K562 (cell line): ENCODE results near the gene DDAH2. TPM values are rescaled to one million over a fixed set of nuclear protein-coding genes. Genes with fewer than 3 reads are reported as not detected.

Experiments used
- ELF4 ChIP-seq: fragments of 450-650 bp; formaldehyde crosslinking; IDR thresholded peaks from 2 replicates; pipeline ENCODE4 v1.4.0; 2022; ENCODE audit warnings: missing genetic modification characterization
- GATAD2B ChIP-seq: fragments of 450-650 bp; IDR thresholded peaks from 2 replicates; pipeline ENCODE4 v1.6.1; 2017; ENCODE audit warnings: mild to moderate bottlenecking, borderline replicate concordance
- MAFK ChIP-seq: IDR thresholded peaks from 2 replicates; pipeline ENCODE4 v1.6.1; 2011; ENCODE audit warnings: low read length, improper control_type of control experiment
- NCOA1 ChIP-seq: fragments of 450-650 bp; IDR thresholded peaks from 2 replicates; pipeline ENCODE4 v1.6.1; 2016; ENCODE audit warnings: low read depth
- YY1 ChIP-seq, 3 experiments: IDR thresholded peaks; 2 replicates each; pipeline ENCODE4 v1.6.1; 2011; ENCODE audit warnings: low read length in 2 of 3, mild to moderate bottlenecking in 2 of 3, moderate library complexity in 2 of 3, borderline replicate concordance in 1 of 3, control low read depth in 1 of 3, low read depth in 1 of 3; ENCODE audit not compliant: insufficient read depth in 3 of 3, insufficient replicate concordance in 2 of 3, control insufficient read depth in 1 of 3, insufficient read length in 1 of 3; ENCODE audit errors: extremely low read depth in 1 of 3
- ZNF592 ChIP-seq: fragments of 450-650 bp; IDR thresholded peaks from 2 replicates; pipeline ENCODE4 v1.6.1; 2017; ENCODE audit warnings: antibody characterized with exemption, mild to moderate bottlenecking
- polyA plus RNA-seq, 8 experiments: library from polyadenylated mRNA; depleted of rRNA in 4 of 8; stranded (reverse) in 5 of 8; unstranded in 3 of 8; fragments of >200 nt; fragmentation: Nextera tagmentation in 2 of 8; fragmentation: Illumina TruSeq in 1 of 8; extraction: Ambion mirVana in 2 of 8; extraction: Trizol in 1 of 8; gene quantifications; 2 replicates each; pipeline versions ENCODE4 v1.2.1 to v1.2.3, GENCODE V29; 2011 to 2014; ENCODE audit warnings: inconsistent platforms in 1 of 8, missing spikeins in 1 of 8
- total RNA-seq, 7 experiments: library from RNA; depleted of rRNA in 6 of 7; stranded (reverse); fragments of >200 nt in 6 of 7; fragmentation: Illumina TruSeq in 2 of 7; extraction: Trizol in 2 of 7; gene quantifications; 2 replicates each; pipeline versions ENCODE4 v1.2.1 to v1.2.3, GENCODE V29; 2011 to 2021; ENCODE audit warnings: low replicate concordance in 1 of 7
- TF ChIP-seq, protein P1 (sequence below), 2 experiments: fragments of 450-650 bp in 1 of 2; sonication (generic) in 1 of 2; formaldehyde crosslinking in 1 of 2; IDR thresholded peaks; 2 replicates each; pipeline versions ENCODE4 v1.7.1 to v1.9.0; 2016 to 2022; ENCODE audit warnings: inconsistent platforms in 1 of 2, mild to moderate bottlenecking in 1 of 2, missing genetic modification reagents in 1 of 2
- TF ChIP-seq, protein P2 (sequence below): fragments of 450-650 bp; formaldehyde crosslinking; IDR thresholded peaks from 2 replicates; pipeline ENCODE4 v1.4.0; 2022; ENCODE audit warnings: missing genetic modification characterization

Gene DDAH2
- total and polyA plus RNA-seq, 9 of the 15 experiments (the other 6 are each of a cell fraction or from before 2014, with no cell fraction given) = 1.8 to 45.4 (median 21.4) TPM

DNA sequence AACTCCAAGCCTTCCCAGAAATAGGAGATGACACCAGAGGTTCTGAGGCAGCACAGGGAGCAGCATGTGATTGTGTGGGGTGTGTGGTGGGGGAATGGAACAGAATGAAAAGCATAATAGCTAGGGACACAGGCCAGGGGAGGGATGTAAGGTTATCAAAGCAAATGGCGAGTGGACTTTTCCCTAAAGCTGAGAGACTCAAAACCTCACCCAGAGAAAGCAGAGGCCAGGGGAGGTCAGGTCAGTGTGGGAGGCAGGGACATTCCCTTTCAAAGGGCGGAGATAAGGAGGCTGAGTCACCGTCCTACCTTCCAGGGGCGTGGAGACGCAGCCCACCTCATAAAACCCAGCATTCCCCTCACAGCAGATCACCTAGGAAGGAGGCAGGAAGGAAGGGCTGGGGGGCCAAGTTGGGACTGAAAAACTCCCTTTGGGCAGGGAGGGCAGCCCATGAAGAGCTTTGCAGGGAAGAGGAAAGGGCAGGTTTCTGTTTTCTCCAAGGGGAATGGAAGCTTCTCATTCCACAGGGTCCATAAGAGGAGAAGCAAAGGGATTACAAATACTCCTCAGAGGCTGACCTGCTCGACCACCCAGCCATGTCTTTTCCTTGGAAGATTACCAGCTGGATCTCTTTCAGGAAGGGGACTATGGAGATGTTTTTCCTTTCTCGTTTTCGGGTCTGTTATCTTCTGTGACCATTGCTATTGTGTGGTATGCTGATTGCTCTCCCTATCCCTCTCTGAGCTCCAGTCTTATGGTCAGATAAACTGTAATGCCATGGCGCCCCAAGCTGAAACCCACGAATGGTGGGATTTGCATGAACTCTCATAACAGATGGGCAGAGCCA lies 38.6 kb downstream of the DDAH2 start (continued):
- TF ChIP-seq ELF4 (CRISPR knock-in tag) (peak; percentile 89), GATAD2B (peak; percentile 8; the same call in 1 of the 2 replicates), MAFK (peak; percentile 55; the same call in 1 of the 2 replicates), YY1 (IDR thresholded peaks at IDR 0.05; ENCODE audit: borderline replicate concordance in 1 of 3, control insufficient read depth in 1 of 3, extremely low read depth in 1 of 3, insufficient read depth in 3 of 3, insufficient read length in 1 of 3, insufficient replicate concordance in 2 of 3, low read depth in 1 of 3, low read length in 2 of 3) (peak in 1 of 3 experiments; percentile 65), ZNF592 (peak; percentile 80), NCOA1 (peak; percentile 89)
- TF ChIP-seq, protein P1, sequence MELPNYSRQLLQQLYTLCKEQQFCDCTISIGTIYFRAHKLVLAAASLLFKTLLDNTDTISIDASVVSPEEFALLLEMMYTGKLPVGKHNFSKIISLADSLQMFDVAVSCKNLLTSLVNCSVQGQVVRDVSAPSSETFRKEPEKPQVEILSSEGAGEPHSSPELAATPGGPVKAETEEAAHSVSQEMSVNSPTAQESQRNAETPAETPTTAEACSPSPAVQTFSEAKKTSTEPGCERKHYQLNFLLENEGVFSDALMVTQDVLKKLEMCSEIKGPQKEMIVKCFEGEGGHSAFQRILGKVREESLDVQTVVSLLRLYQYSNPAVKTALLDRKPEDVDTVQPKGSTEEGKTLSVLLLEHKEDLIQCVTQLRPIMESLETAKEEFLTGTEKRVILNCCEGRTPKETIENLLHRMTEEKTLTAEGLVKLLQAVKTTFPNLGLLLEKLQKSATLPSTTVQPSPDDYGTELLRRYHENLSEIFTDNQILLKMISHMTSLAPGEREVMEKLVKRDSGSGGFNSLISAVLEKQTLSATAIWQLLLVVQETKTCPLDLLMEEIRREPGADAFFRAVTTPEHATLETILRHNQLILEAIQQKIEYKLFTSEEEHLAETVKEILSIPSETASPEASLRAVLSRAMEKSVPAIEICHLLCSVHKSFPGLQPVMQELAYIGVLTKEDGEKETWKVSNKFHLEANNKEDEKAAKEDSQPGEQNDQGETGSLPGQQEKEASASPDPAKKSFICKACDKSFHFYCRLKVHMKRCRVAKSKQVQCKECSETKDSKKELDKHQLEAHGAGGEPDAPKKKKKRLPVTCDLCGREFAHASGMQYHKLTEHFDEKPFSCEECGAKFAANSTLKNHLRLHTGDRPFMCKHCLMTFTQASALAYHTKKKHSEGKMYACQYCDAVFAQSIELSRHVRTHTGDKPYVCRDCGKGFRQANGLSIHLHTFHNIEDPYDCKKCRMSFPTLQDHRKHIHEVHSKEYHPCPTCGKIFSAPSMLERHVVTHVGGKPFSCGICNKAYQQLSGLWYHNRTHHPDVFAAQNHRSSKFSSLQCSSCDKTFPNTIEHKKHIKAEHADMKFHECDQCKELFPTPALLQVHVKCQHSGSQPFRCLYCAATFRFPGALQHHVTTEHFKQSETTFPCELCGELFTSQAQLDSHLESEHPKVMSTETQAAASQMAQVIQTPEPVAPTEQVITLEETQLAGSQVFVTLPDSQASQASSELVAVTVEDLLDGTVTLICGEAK (IDR thresholded peaks at IDR 0.05) = peak; percentile 34; the same call in 1 of the 2 replicates
- TF ChIP-seq, protein P1 (CRISPR knock-in tag; IDR thresholded peaks at IDR 0.05) = no peak
- TF ChIP-seq, protein P2, sequence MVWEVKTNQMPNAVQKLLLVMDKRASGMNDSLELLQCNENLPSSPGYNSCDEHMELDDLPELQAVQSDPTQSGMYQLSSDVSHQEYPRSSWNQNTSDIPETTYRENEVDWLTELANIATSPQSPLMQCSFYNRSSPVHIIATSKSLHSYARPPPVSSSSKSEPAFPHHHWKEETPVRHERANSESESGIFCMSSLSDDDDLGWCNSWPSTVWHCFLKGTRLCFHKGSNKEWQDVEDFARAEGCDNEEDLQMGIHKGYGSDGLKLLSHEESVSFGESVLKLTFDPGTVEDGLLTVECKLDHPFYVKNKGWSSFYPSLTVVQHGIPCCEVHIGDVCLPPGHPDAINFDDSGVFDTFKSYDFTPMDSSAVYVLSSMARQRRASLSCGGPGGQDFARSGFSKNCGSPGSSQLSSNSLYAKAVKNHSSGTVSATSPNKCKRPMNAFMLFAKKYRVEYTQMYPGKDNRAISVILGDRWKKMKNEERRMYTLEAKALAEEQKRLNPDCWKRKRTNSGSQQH (CRISPR knock-in tag) = peak; percentile 83
